Measurements from ENCODE around the gene F10.

Gene F10

GRCh38 chr13:113084943-113085540 lies 37.6 kb upstream of the F10 start:
- Mint-ChIP-seq H3K27me3 (ENCODE audit: low read depth) (peaks cover 25% of the 10 kb centered on the region), H3K9me3 (no peaks in the 10 kb centered on the region), H3K27ac (no peak overlapping the region)

GRCh38 chr13:113086031-113086750 lies 36.4 kb upstream of the F10 start:
- peak in 1 of 3 experiments; percentile 10 for TF ChIP-seq CTCF (IDR thresholded peaks at IDR 0.05; ENCODE audit: unreplicated experiment in 3 of 3)
- Mint-ChIP-seq H3K9me3 (no peaks in the 10 kb centered on the region), H3K4me3 (no peak overlapping the region), H3K36me3 (ENCODE audit: low read depth) (peaks cover 25% of the 10 kb centered on the region), H3K27me3 (ENCODE audit: low read depth) (peaks cover 29% of the 10 kb centered on the region), H3K4me1 (peaks cover 27% of the 10 kb centered on the region), H3K27ac (no peak overlapping the region)

More at GRCh38 chr13:113084943-113085540, 37.6 kb upstream of the F10 start:
- no peak overlapping the region for H3K4me3 Mint-ChIP-seq
- peaks cover 21% of the 10 kb centered on the region for H3K36me3 Mint-ChIP-seq (ENCODE audit: low read depth)
- H3K4me1 Mint-ChIP-seq = peaks cover 22% of the 10 kb centered on the region
- no peak for TF ChIP-seq CTCF (IDR thresholded peaks at IDR 0.05; ENCODE audit: unreplicated experiment in 3 of 3)

- H3K4me1 Mint-ChIP-seq = peaks cover 23% of the 10 kb centered on the region
- no peak overlapping the region for H3K4me3 Mint-ChIP-seq
- H3K27me3 Mint-ChIP-seq (ENCODE audit: low read depth) = peaks cover 26% of the 10 kb centered on the region
- H3K27ac Mint-ChIP-seq = no peak overlapping the region
- TF ChIP-seq CTCF (IDR thresholded peaks at IDR 0.05; ENCODE audit: unreplicated experiment in 3 of 3) = no peak
- H3K9me3 Mint-ChIP-seq = no peaks in the 10 kb centered on the region
- H3K36me3 Mint-ChIP-seq (ENCODE audit: low read depth) = peaks cover 26% of the 10 kb centered on the region
Measured at GRCh38 chr13:113086991-113087922, 35.3 kb upstream of the F10 start.

- TF ChIP-seq CTCF (IDR thresholded peaks at IDR 0.05; ENCODE audit: unreplicated experiment in 3 of 3) = no peak
- Mint-ChIP-seq H3K9me3 (no peaks in the 10 kb centered on the region), H3K4me1 (peaks cover 23% of the 10 kb centered on the region), H3K36me3 (ENCODE audit: low read depth) (peaks cover 26% of the 10 kb centered on the region), H3K4me3 (no peak overlapping the region), H3K27ac (no peak overlapping the region), H3K27me3 (ENCODE audit: low read depth) (peaks cover 26% of the 10 kb centered on the region)
Measured at GRCh38 chr13:113087923-113088690, 34.5 kb upstream of the F10 start.

GRCh38 chr13:113088691-113089020 lies 33.9 kb upstream of the F10 start:
- Mint-ChIP-seq H3K9me3 (no peaks in the 10 kb centered on the region), H3K36me3 (ENCODE audit: low read depth) (peaks cover 26% of the 10 kb centered on the region), H3K4me1 (peaks cover 18% of the 10 kb centered on the region), H3K27me3 (ENCODE audit: low read depth) (peaks cover 25% of the 10 kb centered on the region), H3K27ac (no peak overlapping the region), H3K4me3 (no peak overlapping the region)
- no peak for TF ChIP-seq CTCF (IDR thresholded peaks at IDR 0.05; ENCODE audit: unreplicated experiment in 3 of 3)
